Activated naive CD8-positive, alpha-beta T cell treated with anti-CD3 and anti-CD28 coated beads, Interleukin-2, amount 50 U/mL, for 24 hours (primary cell): Measurements from ENCODE around the gene SUMF2.
"Not testable (repeated sequence)": the region's sequence is repeated elsewhere in the genome, so short reads cannot be mapped to it uniquely, and the experiment has no call there.

Experiments
- ATAC-seq: fragments of 150-1000 bp; cut with Tn5 transposase; one replicate; pipeline ENCODE4 v1.10.0; 2021
- DNase-seq: peaks from one replicate; pipeline ENCODE4 v3.0.0; 2021
- H3K27ac Mint-ChIP-seq: one replicate; pipeline ENCODE4 v1.8.0; 2021; ENCODE audit warnings: mild to moderate bottlenecking, mixed read lengths
- H3K27me3 Mint-ChIP-seq: one replicate; pipeline ENCODE4 v1.8.0; 2021; ENCODE audit warnings: mixed read lengths
- H3K36me3 Mint-ChIP-seq: one replicate; pipeline ENCODE4 v1.8.0; 2021; ENCODE audit warnings: low read depth, mixed read lengths
- H3K4me1 Mint-ChIP-seq: one replicate; pipeline ENCODE4 v1.8.0; 2021; ENCODE audit warnings: mixed read lengths
- H3K4me3 Mint-ChIP-seq: one replicate; pipeline ENCODE4 v1.8.0; 2021; ENCODE audit warnings: mild to moderate bottlenecking, moderate library complexity, mixed read lengths
- H3K9me3 Mint-ChIP-seq: one replicate; pipeline ENCODE4 v1.8.0; 2021; ENCODE audit warnings: mixed read lengths

Gene SUMF2

DNA sequence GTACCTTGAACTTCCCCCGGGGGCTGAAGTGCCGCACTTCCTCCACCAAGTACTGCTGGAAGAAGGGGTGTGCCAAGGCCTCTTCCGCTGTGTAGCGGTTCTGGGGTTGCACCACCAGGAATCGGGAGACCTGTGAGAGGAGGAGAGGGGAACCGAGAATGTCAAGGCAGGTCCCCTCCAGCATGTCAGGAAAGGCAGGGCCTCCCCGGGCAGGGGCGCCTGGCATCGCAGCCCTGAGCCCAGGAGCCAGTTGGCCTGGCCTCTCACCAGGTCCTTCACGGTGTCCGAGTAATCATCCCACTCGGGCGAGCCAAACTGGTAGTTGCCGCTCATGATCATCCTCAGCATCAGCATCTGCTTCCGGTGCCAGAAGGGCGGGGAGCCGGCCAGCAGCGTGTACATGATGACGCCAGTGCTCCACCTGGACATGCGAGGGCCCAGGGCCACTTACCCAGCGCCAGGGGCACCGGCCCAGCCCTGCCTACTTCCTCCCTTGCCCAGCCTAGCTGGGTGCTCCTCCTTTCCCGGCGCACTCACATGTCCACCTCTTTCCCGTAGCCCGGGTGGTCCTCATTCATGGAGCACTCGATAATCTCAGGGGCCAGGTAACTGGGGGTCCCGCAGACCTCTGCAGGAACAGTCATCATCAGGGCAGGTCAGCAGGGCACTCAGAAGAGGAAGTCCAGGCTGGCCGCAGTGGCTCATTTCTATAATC lies 17.7 kb downstream of the SUMF2 start:
- H3K4me3 Mint-ChIP-seq, result no peak overlapping the region
- no peaks in the 10 kb centered on the region for H3K27me3 Mint-ChIP-seq
- no peak for DNase-seq
- no peak overlapping the region for H3K27ac Mint-ChIP-seq
- no peaks in the 10 kb centered on the region for H3K9me3 Mint-ChIP-seq
- H3K36me3 Mint-ChIP-seq, result peaks cover 16% of the 10 kb centered on the region
- H3K4me1 Mint-ChIP-seq, result no peaks in the 10 kb centered on the region
- no peak for ATAC-seq

GRCh38 chr7:56083150-56083785 lies 19.2 kb downstream of the SUMF2 start:
- DNase-seq, result no peak
- no peaks in the 10 kb centered on the region for H3K4me1 Mint-ChIP-seq
- peaks cover 16% of the 10 kb centered on the region for H3K36me3 Mint-ChIP-seq
- ATAC-seq, result no peak
- H3K4me3 Mint-ChIP-seq, result no peak overlapping the region
- no peaks in the 10 kb centered on the region for H3K9me3 Mint-ChIP-seq
- no peak overlapping the region for H3K27ac Mint-ChIP-seq
- H3K27me3 Mint-ChIP-seq, result no peaks in the 10 kb centered on the region

DNA sequence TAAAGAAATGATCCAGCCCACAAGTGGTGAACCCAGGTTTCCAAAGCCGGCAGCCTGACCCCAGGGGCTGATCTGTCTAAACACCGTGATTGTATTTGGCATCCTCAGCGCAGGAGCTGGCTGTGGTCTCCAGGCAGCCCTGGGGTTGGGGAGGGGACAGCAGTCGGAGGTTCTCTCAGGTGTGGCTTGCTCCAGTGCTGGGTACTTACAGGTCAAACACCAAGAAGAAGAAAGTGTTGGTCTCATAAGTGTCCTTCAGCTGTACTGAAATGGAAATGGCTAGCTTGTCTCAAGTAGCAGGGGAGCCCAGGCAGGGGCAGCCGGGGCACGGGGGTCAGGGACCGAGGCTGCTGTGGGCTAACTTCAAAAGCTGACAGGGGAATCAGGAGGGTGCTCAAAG lies 22.7 kb downstream of the SUMF2 start:
- Mint-ChIP-seq H3K27me3 (no peaks in the 10 kb centered on the region), H3K9me3 (no peaks in the 10 kb centered on the region), H3K4me3 (no peak overlapping the region), H3K36me3 (peaks cover 2% of the 10 kb centered on the region), H3K4me1 (no peaks in the 10 kb centered on the region), H3K27ac (no peak overlapping the region)
- no peak for DNase-seq
- ATAC-seq, result no peak

- Mint-ChIP-seq H3K9me3 (no peaks in the 10 kb centered on the region), H3K4me1 (no peaks in the 10 kb centered on the region), H3K4me3 (no peak overlapping the region), H3K27me3 (no peaks in the 10 kb centered on the region), H3K36me3 (peaks cover 2% of the 10 kb centered on the region), H3K27ac (no peak overlapping the region)
- no peak for ATAC-seq
- DNase-seq, result no peak
Measured at GRCh38 chr7:56087445-56087844, 23.4 kb downstream of the SUMF2 start.

- H3K27ac Mint-ChIP-seq, result no peak overlapping the region
- DNase-seq (no peak), ATAC-seq (no peak)
- H3K36me3 Mint-ChIP-seq, result peaks cover 3% of the 10 kb centered on the region
- H3K4me3 Mint-ChIP-seq, result no peak overlapping the region
- no peaks in the 10 kb centered on the region for H3K4me1 Mint-ChIP-seq
- H3K27me3 Mint-ChIP-seq, result no peaks in the 10 kb centered on the region
- H3K9me3 Mint-ChIP-seq, result no peaks in the 10 kb centered on the region
Measured at GRCh38 chr7:56091591-56091990, 27.5 kb downstream of the SUMF2 start.

DNA sequence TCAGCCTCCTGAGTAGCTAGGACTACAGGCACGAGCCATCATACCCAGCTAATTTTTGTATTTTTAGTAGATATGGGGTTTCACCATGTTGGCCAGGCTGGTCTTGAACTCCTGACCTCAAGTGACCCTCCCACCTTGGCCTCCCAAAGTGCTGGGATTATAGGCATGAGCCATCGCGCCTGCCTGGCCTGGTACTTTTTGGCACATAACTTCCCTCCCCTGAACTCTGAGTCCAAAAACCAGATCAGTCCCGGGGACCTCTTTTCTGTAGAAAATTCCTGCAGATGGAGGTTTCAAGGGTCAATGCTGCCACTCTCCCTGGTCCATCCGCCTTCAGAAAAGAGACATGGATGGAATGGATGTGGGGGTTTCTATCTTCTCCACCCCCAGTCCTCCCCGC lies 28.3 kb downstream of the SUMF2 start:
- H3K27ac Mint-ChIP-seq, DNase-seq: not testable (repeated sequence)

DNA sequence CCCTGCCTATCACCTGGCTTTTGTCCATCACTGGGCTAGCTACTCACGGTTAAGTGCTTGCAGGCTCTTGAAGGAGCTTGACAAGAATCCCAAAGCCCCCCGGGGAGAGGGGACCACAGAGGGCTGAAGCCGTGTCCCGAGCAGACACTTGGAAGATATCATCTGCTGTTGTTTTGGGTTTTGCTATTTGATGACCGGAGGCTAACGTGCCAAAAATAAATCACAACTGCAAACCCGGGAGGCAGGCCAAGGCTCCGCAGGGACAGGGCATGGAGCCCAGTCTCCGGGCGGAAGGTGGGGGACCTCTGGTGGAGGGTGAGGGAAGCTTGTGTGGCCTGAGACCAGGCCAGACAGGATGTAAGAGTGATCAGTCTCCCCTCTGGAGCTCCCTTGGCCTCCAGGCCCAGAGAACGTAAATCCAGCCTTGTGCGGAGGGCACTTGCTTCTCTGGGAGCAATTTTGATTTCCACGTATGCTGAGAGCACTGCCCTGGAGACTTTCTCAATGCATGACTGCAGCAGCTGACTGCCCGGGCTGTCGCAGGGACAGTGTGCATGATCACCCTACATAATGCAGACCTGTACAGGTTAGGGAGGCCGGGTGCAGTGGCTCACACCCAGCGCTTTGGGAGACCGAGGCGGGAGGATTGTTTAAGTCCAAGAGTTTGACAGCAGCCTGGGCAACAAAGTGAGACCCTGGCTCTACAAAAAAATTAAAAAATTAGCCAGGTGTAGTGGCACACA lies 28.9 kb downstream of the SUMF2 start, which contains the start of gene PHKG1:
Gene PHKG1 (minus strand): TSS at position 164 of the 743 bp plus-strand sequence. CDS start 4,011 bp downstream, outside the sequence.
- DNase-seq, result no peak
- H3K4me3 Mint-ChIP-seq, result no peak within 1 kb of the TSS
- no peak for ATAC-seq
- H3K36me3 Mint-ChIP-seq, result peaks cover 5% of the 10 kb centered on the region
- H3K9me3 Mint-ChIP-seq, result no peaks in the 10 kb centered on the region
- no peaks in the 10 kb centered on the region for H3K4me1 Mint-ChIP-seq
- no peak within 1 kb of the TSS for H3K27ac Mint-ChIP-seq
- no peaks in the 10 kb centered on the region for H3K27me3 Mint-ChIP-seq

More for the DNA sequence above, 28.3 kb downstream of the SUMF2 start:
- H3K4me1 Mint-ChIP-seq, H3K9me3 Mint-ChIP-seq, ATAC-seq, H3K36me3 Mint-ChIP-seq, H3K4me3 Mint-ChIP-seq, H3K27me3 Mint-ChIP-seq: not testable (repeated sequence)

DNA sequence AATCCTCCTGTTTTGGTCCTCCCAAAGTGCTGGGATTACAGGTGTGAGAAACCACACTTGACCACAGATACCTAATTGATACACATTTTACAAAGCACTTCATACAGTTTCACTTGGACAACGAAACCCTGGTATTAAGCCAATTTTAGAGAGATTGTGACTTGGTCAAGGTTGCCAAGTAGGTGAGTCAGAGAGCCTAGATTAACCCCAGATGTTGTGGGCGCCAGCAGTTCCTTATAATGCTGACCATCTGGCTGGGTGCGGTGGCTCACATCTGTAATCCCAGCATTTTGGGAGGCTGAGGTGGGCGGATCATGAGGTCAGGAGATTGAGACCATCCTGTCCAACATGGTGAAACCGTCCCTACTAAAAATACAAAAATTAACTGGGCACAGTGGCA lies 33.6 kb downstream of the SUMF2 start:
- peaks cover 34% of the 10 kb centered on the region for H3K36me3 Mint-ChIP-seq
- no peaks in the 10 kb centered on the region for H3K9me3 Mint-ChIP-seq
- no peak overlapping the region for H3K27ac Mint-ChIP-seq
- peaks cover 1% of the 10 kb centered on the region for H3K4me1 Mint-ChIP-seq
- DNase-seq (no peak), ATAC-seq (no peak)
- no peaks in the 10 kb centered on the region for H3K27me3 Mint-ChIP-seq
- H3K4me3 Mint-ChIP-seq, result no peak overlapping the region

- H3K4me1 Mint-ChIP-seq, H3K27ac Mint-ChIP-seq, DNase-seq, ATAC-seq, H3K9me3 Mint-ChIP-seq, H3K27me3 Mint-ChIP-seq, H3K4me3 Mint-ChIP-seq: not testable (repeated sequence)
- peaks cover 37% of the 10 kb centered on the region for H3K36me3 Mint-ChIP-seq
Measured at GRCh38 chr7:56098187-56099008, 34.3 kb downstream of the SUMF2 start.

- Mint-ChIP-seq H3K9me3 (no peaks in the 10 kb centered on the region), H3K36me3 (peaks cover 49% of the 10 kb centered on the region), H3K4me3 (no peak overlapping the region), H3K27me3 (no peaks in the 10 kb centered on the region), H3K4me1 (peaks cover 12% of the 10 kb centered on the region), H3K27ac (no peak overlapping the region)
- DNase-seq (no peak), ATAC-seq (no peak)
Measured at GRCh38 chr7:56099653-56100052, 35.6 kb downstream of the SUMF2 start.

GRCh38 chr7:56104138-56104537 lies 40.1 kb downstream of the SUMF2 start:
- not testable (repeated sequence) for DNase-seq, ATAC-seq, H3K27me3 Mint-ChIP-seq
- peaks cover 38% of the 10 kb centered on the region for H3K4me1 Mint-ChIP-seq
- peak overlapping the region; percentile 61 for H3K27ac Mint-ChIP-seq
- H3K36me3 Mint-ChIP-seq, result peaks cover 72% of the 10 kb centered on the region
- peak overlapping the region; percentile 97 for H3K4me3 Mint-ChIP-seq
- peaks cover 21% of the 10 kb centered on the region for H3K9me3 Mint-ChIP-seq

- H3K4me3 Mint-ChIP-seq, result peak overlapping the region; percentile 97
- peaks cover 39% of the 10 kb centered on the region for H3K4me1 Mint-ChIP-seq
- peaks cover 21% of the 10 kb centered on the region for H3K9me3 Mint-ChIP-seq
- H3K36me3 Mint-ChIP-seq, result peaks cover 62% of the 10 kb centered on the region
- DNase-seq, result peak; percentile 16
- peak overlapping the region; percentile 97 for H3K27ac Mint-ChIP-seq
- no peak for ATAC-seq
- peaks cover 1% of the 10 kb centered on the region for H3K27me3 Mint-ChIP-seq
Measured at GRCh38 chr7:56105508-56105907, 41.4 kb downstream of the SUMF2 start.

DNA sequence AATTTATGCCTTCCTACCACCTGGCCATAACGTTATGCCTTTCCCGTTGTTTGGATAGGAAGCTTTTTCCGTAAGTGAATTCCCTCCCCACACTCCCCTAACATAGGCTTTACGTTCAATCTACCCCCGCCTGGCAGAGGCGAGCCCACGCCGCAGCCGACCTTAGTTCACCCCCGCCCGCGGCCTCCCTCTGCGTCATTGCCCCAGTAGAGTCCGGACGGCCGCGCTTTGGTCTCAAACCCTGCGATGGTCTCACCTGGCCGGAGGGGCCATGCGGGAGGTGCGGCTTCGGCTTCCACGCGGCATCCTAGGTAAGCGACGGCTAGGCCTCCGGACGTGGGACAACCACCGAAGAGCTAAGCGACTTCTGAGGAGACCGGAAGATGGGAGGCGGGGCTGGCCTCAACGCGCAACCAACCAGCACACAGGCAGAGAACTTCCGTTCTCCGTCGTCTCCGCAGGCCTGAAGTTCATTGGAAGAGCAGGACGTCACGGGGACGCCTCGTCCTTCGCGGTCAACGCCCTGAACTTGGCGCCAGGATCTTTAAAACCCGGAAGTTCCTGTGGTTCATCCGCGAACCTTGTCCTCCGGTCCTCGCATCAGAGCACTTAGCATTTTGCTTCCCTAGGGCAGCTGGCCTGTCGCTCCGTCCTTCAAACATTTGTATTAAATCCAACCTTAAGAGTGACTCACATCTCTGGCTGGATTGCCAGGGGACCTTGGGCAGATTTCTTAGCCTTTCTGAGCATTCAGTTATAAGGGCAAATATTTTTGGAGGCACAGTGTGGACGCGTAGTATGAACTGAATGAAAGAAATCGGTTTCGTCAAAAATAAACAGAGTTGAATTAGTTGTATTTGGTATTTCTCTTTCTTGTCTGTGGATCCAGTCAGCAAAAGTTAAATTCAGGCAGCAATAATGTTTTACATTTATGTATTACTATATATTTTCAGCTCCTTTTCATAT lies 42.3 kb downstream of the SUMF2 start, which contains the start of gene CHCHD2:
Gene CHCHD2 (minus strand): TSS at position 369 of the 966 bp plus-strand sequence. CDS start 63 bp downstream, at position 306.
- peaks cover 1% of the 10 kb centered on the region for H3K27me3 Mint-ChIP-seq
- H3K9me3 Mint-ChIP-seq, result peaks cover 21% of the 10 kb centered on the region
- DNase-seq, result peak; percentile 89
- H3K4me1 Mint-ChIP-seq, result peaks cover 39% of the 10 kb centered on the region
- H3K36me3 Mint-ChIP-seq, result peaks cover 53% of the 10 kb centered on the region
- ATAC-seq, result peak; percentile 98
- peak within 1 kb of the TSS; percentile 97 for H3K27ac Mint-ChIP-seq
- peak within 1 kb of the TSS; percentile 97 for H3K4me3 Mint-ChIP-seq
